RCC 7860 (cell line): ENCODE results near the gene KLHL29.
"Not testable (repeated sequence)": the region's sequence is repeated elsewhere in the genome, so short reads cannot be mapped to it uniquely, and the experiment has no call there.

ENCODE experiments used
- DNase-seq: peaks from one replicate; pipeline ENCODE4 v3.0.0-alpha.2; 2015; ENCODE audit warnings: low spot score
- FAIRE-seq: peaks from 2 replicates; lab custom pipeline; 2012; peaks lifted over from hg19 to GRCh38; lab: Jason Lieb, UNC

The KLHL29 gene

GRCh38 chr2:23698721-23699579 lies 314.0 kb downstream of the KLHL29 start:
- FAIRE-seq, result no peak
- DNase-seq, result no peak

DNA sequence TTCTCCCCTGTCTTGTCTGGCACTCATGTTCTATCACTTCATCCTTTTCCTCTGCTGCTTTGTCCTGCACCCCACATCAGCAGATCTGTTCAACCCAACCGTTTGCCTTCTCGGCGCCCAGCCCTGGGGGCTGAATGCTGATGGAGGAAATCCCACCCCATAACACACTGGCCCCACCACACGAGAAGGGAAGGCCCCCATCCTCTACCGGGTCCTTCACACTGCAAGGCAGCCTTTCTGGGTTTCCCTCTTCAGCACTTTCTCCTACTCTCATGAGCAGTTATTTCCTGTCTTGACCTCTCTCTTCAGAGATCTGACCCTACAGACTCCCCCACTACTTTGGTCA lies 314.6 kb downstream of the KLHL29 start:
- DNase-seq (no peak), FAIRE-seq (no peak)

DNA sequence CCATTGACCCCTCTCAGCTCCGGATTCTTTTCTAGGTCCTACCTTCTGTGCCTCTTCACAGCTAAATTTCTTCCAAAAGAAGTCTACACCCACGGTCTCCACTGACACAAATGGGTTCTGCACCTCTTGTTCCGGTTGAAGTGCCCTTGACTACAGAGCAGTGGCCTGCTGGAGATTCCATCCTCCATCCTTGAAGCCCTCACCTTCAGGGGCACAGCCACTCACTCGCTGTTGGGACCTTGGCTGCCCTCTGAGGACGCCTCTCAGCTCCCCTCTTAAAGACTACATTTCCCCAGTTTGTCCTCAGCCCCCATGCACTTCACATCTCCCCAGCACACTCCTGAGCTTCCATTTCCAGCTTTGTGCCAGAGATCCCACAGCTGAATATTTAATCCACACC lies 315.6 kb downstream of the KLHL29 start:
- FAIRE-seq (no peak), DNase-seq (no peak)

DNA sequence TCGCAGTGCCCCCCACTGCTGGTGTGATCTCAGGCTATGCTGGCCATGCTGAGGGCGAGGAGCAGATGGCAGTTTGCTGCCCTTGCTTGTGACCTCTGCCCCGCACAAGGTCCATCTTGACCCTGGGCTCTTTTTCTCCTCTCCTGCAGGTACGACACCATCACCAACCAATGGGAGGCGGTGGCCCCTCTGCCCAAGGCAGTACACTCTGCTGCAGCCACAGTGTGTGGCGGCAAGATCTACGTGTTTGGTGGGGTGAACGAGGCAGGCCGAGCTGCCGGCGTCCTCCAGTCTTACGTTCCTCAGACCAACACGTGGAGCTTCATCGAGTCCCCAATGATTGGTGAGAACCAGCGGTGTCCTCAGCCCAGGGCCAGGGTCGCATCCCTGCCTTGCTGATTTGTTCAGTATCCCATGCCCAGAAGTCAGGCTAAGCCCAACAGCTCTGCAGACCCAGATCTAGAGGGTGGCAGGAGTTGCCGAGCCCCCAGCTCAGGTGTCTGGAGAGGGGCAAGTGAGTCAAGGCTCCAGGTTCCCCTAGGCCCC lies 318.1 kb downstream of the KLHL29 start:
- DNase-seq (no peak), FAIRE-seq (no peak)

DNA sequence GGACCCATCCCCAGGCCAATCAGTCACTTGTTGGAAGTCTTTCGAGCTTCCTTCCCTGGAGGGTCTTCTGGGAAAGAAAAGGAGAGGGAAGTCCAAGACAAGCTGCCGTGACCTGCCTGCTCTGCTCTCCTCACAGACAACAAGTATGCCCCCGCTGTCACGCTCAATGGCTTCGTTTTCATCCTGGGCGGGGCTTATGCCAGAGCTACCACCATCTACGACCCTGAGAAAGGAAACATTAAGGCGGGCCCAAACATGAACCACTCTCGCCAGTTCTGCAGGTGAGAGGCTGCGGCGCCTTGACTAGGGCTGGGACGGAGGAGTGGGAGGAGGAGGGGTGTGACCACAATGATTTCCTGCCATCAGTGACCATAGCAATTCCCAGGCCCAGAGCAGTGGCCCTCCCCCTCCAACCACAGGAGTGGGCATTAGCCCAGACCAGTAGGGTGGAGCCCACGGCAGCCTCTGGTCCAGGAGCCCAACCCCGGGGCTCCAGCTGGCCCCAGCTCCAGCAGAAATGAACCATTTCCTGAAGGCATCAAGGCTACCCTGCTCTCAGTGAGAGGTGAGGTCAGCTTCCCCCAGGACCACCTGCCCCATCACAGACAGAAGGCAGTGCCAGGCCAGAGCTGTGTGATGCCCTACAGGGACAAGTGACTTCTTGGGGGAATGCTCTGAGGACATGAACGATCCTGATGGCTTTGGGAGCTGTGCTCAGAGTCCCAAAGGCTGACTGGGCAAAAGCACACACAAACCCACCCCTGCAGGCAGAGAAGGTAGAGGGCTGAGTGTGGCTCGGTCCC lies 318.8 kb downstream of the KLHL29 start:
- DNase-seq (no peak), FAIRE-seq (no peak)

DNA sequence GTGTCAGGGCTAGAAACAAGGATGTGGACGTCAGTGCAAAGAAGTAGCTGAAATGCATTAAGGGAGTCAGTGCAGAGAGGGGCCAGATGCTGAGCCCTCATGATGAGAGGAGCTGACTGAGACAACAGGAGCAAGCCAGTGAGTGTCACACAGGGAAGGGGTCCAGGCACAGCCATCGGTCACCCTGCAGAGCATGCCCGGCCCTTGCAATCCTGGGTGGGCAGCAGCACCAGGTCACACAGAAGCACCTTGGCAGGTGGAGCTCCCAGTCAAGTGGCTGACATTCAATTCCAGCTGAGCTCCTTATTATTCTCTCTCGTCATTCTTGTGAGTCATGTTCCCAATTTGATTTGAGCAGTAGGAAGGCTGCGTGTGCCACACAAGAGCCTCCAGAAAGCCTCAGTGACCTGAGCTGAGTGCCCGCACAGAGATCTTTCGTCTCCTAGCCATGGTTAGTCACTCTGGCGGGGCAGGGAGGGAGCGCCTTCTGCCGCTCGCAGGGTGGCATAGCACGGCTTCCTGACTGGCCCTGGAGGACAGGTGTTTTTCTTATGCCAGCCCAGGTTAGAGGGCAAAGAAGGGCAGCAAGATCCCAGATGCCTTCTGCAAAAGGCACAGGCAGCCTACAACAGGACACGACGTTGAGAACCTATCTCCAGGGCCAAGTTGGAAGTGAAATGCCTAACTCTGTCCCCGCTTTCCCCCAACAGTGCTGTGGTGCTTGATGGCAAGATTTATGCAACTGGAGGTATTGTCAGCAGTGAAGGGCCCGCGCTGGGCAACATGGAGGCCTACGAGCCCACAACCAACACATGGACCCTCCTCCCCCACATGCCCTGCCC lies 321.0 kb downstream of the KLHL29 start:
- FAIRE-seq, result no peak
- no peak for DNase-seq

DNA sequence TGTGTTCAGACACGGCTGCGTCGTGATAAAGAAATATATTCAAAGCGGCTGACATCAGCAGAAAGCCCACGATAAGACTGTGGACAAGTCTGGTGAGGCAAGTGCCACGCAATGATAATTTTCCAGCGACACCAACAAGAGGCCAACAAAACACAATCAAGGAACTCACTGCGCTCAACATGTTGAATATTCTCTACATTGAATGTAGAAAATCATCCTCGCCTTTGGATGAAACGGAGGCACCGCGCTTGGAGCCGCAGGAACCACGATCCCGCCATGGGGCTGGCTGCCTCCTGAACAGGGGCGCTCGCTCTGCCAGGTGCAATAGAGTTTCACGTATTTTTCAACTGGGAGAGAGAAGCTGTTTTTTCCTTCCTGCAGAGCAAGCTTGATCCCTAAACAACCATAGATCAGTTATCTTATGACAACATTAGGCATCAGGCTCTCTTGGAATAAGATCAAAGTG lies 321.7 kb downstream of the KLHL29 start:
- DNase-seq, result no peak
- FAIRE-seq, result no peak

GRCh38 chr2:23707096-23707495 lies 322.1 kb downstream of the KLHL29 start:
- FAIRE-seq, result no peak

DNA sequence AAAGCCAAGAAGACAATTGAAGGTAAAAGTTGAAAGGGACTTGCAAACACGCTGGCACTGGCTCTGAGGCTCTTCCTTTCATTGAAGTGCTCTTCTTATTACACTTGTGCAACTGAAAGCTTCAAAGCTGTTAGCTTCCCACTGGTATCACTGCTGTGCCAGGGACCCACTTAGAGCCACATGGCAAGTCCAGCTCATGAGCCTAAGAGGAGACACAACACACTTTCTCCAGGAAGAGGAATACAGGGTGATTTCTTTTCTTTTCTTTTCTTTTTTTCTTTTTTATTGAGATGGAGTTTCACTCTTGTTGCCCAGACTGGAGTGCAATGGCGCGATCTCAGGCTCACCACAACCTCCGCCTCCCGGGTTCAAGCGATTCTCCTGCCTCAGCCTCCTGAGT lies 323.8 kb downstream of the KLHL29 start:
- FAIRE-seq, result no peak
- DNase-seq, result no peak

More at GRCh38 chr2:23707096-23707495, 322.1 kb downstream of the KLHL29 start:
- no peak for DNase-seq

DNA sequence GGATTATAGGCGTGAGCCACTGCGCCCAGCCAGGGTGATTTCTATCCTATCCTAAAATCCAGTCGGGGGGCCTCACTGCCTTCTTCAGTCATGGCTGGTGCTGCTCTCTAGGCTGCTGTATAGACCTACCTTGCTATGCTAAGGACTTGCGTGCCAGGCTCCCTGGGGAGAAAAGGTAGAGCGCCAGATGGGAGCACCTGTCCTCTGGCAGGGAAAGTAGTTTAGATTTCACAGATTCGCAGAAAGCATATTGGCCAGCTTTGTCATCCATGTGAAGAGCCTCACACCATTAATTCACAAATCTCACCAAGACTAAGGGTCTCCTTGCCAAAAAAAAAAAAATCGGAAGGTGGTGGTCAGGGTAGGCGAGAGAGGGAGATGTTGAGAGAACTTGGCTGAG lies 324.3 kb downstream of the KLHL29 start:
- DNase-seq (no peak), FAIRE-seq (no peak)

DNA sequence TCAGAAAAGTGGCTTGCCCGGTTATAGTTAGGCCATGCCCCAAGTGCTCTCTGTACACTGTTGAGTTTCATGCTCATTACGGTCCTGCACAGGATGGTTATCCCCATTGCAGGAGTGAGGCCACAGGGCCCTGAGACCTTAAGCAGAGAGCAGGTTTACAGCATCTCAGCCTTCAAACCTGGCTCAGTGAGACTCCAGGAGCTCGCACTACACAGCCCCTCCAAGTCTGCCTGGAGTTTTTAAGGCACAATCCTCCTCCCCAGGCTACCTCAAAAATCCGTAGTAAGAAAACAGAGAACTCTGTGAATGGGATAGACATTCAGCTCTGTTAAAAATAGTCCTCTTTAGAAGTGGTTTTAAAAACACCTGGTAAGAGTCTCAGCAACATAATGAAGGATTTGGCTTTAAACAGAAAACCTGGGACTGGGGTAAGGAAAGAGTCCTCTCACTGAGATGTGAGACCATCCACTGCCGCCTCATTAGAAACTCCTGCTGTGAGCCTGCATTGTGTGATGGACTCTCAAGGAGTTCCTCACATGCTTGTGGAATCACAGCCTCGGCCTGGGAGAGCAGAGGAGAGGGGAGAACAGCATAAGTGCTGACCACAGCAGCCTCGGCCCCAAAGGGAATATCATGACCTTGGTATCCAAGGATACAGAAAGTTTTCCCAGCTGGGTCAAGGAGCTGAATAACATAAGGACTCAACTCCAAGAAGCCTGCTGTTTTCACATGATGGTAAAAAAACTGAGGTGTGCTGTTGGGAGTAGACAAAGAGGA lies 327.2 kb downstream of the KLHL29 start:
- DNase-seq (no peak), FAIRE-seq (no peak)

GRCh38 chr2:23712756-23713151 lies 327.8 kb downstream of the KLHL29 start:
- no peak for DNase-seq
- no peak for FAIRE-seq

- DNase-seq, result no peak
- FAIRE-seq, result no peak
These were observed 328.4 kb downstream of the KLHL29 start for GRCh38 chr2:23713351-23713750.

GRCh38 chr2:23718931-23719700 lies 334.1 kb downstream of the KLHL29 start:
- DNase-seq (no peak), FAIRE-seq (no peak)

DNA sequence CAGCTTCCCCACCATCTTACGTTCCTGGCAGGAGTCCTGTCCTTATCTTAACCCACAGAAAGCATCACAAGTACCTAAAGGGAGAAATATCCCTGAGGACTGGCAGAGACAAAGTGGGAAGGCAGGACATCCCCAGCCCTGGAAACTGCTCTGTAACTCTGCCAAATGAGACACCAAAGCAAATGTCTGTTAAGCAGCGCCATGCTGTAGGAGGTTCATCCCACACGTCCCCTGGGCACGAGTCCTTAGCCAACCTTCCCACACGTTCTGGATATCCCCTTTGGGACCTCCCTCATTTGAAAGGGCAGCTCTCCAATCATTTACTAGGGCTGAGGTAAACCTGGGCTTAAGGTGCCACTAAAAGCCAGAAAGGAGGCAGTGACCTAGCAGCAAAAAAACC lies 334.7 kb downstream of the KLHL29 start:
- DNase-seq, result no peak
- FAIRE-seq, result no peak

DNA sequence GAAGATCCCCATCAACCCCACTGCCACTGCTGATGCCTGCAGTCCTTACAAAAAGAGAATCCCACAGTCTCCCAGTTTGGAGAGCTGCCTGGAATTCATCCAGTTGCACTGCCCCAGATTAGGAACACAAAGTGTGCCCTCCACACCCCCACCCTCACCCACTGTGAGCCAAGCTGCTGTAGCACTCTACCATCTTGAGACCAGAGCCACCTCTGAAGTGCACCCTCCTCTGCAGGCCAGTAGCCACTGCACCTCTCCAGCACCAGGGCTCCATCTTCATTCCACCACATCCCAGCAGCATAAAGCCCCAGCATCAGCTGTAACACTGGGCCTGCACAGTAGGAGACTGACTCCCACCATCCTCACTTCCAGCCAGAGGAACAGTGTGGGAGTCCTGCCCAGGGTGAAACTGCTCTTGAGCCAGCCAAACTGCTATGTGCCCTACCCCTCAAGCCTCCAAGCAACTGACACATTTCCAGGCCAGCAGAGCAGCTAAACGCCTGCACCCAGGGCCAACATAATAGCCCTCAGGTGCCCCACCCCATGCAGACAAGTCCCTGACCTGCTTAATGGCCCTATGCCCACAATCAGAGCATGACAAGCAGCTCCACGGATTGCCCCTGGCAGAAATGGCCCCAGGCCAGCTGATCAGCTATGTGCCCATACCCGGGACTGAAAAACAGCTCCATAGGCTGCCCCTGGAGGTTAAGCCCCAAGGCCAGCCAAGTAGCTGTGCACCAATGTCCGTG lies 335.9 kb downstream of the KLHL29 start:
- FAIRE-seq (no peak), DNase-seq (no peak)

DNA sequence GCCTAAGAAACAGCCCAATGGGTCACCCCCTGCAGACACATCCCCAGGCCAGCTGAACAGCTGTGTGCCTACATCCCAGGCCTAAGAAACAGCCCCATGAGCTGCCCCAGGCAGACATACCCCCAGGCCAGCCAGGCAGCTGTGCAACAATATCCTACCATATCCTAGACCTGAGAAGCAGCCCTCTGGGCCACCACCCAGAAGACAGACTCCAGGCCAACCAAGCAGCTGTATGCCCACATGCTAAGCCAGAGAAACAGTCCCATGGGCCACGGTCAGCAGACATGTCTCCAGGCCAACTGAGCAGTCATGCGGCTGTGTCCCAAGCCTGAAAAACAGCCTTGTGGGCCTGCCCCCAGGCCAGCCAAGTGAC lies 336.5 kb downstream of the KLHL29 start:
- FAIRE-seq (no peak), DNase-seq (no peak)

DNA sequence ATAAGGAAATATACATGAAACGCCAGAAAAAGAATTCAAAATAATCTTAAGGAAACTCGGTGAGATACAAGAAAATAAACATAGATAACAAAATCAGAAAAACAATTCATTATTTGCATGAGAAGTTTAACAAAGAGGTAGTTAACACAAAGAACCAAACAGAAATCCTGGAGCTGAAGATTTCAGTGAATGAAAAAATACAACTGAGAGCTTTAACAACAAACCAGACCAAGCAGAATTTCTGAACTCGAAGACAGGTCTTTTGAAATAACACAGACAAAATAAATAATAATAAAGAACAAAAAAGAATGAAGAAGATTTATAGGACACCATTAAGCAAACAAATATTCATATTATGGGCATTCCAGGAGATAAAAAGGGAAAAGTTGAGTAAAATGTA lies 337.3 kb downstream of the KLHL29 start:
- DNase-seq, result no peak
- no peak for FAIRE-seq

DNA sequence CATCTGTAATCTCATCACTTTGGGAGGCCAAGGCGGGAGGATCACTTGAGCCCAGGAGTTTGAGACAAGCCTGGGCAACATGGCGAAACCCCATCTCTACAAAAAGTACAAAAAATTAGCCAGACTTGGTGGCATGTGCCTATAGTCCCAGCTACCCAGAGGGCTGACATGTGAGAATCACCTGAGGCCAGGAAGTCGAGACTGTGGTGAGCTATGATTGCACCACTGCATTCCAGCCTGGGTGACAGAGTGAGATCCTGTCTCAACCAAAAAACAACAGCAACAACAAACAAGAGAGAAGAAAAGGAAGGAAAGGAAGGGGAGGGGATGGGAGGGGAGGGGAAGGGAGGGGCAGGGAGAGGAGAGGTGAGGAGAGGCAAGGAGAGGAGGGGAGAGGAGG lies 338.1 kb downstream of the KLHL29 start:
- not testable (repeated sequence) for FAIRE-seq, DNase-seq
